Liver (tissue), 3 donors: ENCODE measurements around the gene COMMD3.

ENCODE experiments used
- EGR1 ChIP-seq, 2 donors: IDR thresholded peaks; 2 replicates each; pipeline ENCODE4 v1.6.1; 2016 to 2018; ENCODE audit warnings: antibody characterized with exemption in 2 of 2, low read depth in 2 of 2
- FOXA1 ChIP-seq: IDR thresholded peaks from 2 replicates; pipeline ENCODE4 v1.6.1; 2016; ENCODE audit warnings: antibody characterized with exemption
- FOXA2 ChIP-seq: IDR thresholded peaks from 2 replicates; pipeline ENCODE4 v1.6.1; 2016; ENCODE audit warnings: antibody characterized with exemption
- GABPA ChIP-seq, 2 donors: IDR thresholded peaks in 1 of 2; conservative IDR thresholded peaks in 1 of 2; 2 replicates each; pipeline ENCODE4 v1.6.1; 2016; ENCODE audit warnings: antibody characterized with exemption in 2 of 2, mild to moderate bottlenecking in 1 of 2, moderate library complexity in 1 of 2
- JUND ChIP-seq, 2 donors: IDR thresholded peaks; 2 replicates each; pipeline ENCODE4 v1.6.1; 2016; ENCODE audit warnings: antibody characterized with exemption in 2 of 2
- RAD21 ChIP-seq, 2 donors: IDR thresholded peaks; 2 replicates each; pipeline ENCODE4 v1.6.1; 2016; ENCODE audit warnings: antibody characterized with exemption in 2 of 2, mild to moderate bottlenecking in 2 of 2
- SP1 ChIP-seq: IDR thresholded peaks from 2 replicates; pipeline ENCODE4 v1.6.1; 2018; ENCODE audit warnings: antibody characterized with exemption, mild to moderate bottlenecking
- TAF1 ChIP-seq: conservative IDR thresholded peaks from 2 replicates; pipeline ENCODE4 v1.6.1; 2016; ENCODE audit warnings: antibody characterized with exemption, mild to moderate bottlenecking
- YY1 ChIP-seq: IDR thresholded peaks from 2 replicates; pipeline ENCODE4 v1.6.1; 2016; ENCODE audit warnings: antibody characterized with exemption, mild to moderate bottlenecking
- TF ChIP-seq, protein P1 (sequence below): fragments of 150-350 bp; IDR thresholded peaks from 2 replicates; pipeline ENCODE4 v1.5.1; 2017; ENCODE audit warnings: improper control_type of control experiment, low read depth, low read length; ENCODE audit not compliant: missing input control
- TF ChIP-seq, protein P2 (sequence below): IDR thresholded peaks from 2 replicates; pipeline ENCODE4 v1.6.1; 2016; ENCODE audit warnings: antibody characterized with exemption
- TF ChIP-seq, protein P3 (sequence below): IDR thresholded peaks from 2 replicates; pipeline ENCODE4 v1.6.1; 2016; ENCODE audit warnings: antibody characterized with exemption
- TF ChIP-seq, protein P4 (sequence below): IDR thresholded peaks from 2 replicates; pipeline ENCODE4 v1.6.1; 2016; ENCODE audit warnings: antibody characterized with exemption
- TF ChIP-seq, protein P5 (sequence below): IDR thresholded peaks from 2 replicates; pipeline ENCODE4 v1.6.1; 2016; ENCODE audit warnings: antibody characterized with exemption, mild to moderate bottlenecking
- donor health status: healthy.
- donor health status: healthy.

DNA sequence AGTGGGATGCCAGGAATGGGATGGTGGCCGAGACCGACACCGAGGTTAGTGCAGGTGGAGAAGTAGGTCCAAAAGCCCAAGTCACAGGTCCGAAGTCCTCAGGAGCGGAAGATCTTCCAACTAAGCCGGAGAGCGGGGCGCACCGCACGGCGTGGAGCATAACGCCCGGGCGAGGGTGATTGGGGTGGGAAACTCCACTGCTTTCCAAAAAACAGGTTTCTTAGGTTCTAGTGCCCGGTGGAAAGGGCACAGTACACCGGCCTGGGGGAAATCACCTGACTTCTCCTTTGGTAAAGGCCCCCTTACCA lies 17.7 kb downstream of the COMMD3 start:
- TF ChIP-seq YY1 (no peak), GABPA (IDR thresholded peaks at IDR 0.05 in 1 of 2, conservative IDR thresholded peaks at IDR 0.05 in 1 of 2) (no peak), FOXA1 (no peak), SP1 (no peak), FOXA2 (no peak), TAF1 (no peak), EGR1 (IDR thresholded peaks at IDR 0.05; ENCODE audit: low read depth in 2 of 2) (no peak), RAD21 (IDR thresholded peaks at IDR 0.05) (no peak), JUND (IDR thresholded peaks at IDR 0.05) (no peak)
- TF ChIP-seq, protein P1, sequence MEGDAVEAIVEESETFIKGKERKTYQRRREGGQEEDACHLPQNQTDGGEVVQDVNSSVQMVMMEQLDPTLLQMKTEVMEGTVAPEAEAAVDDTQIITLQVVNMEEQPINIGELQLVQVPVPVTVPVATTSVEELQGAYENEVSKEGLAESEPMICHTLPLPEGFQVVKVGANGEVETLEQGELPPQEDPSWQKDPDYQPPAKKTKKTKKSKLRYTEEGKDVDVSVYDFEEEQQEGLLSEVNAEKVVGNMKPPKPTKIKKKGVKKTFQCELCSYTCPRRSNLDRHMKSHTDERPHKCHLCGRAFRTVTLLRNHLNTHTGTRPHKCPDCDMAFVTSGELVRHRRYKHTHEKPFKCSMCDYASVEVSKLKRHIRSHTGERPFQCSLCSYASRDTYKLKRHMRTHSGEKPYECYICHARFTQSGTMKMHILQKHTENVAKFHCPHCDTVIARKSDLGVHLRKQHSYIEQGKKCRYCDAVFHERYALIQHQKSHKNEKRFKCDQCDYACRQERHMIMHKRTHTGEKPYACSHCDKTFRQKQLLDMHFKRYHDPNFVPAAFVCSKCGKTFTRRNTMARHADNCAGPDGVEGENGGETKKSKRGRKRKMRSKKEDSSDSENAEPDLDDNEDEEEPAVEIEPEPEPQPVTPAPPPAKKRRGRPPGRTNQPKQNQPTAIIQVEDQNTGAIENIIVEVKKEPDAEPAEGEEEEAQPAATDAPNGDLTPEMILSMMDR: no peak
- TF ChIP-seq, protein P2, sequence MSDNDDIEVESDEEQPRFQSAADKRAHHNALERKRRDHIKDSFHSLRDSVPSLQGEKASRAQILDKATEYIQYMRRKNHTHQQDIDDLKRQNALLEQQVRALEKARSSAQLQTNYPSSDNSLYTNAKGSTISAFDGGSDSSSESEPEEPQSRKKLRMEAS: no peak
- TF ChIP-seq, protein P3, sequence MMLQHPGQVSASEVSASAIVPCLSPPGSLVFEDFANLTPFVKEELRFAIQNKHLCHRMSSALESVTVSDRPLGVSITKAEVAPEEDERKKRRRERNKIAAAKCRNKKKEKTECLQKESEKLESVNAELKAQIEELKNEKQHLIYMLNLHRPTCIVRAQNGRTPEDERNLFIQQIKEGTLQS: no peak
- TF ChIP-seq, protein P4, sequence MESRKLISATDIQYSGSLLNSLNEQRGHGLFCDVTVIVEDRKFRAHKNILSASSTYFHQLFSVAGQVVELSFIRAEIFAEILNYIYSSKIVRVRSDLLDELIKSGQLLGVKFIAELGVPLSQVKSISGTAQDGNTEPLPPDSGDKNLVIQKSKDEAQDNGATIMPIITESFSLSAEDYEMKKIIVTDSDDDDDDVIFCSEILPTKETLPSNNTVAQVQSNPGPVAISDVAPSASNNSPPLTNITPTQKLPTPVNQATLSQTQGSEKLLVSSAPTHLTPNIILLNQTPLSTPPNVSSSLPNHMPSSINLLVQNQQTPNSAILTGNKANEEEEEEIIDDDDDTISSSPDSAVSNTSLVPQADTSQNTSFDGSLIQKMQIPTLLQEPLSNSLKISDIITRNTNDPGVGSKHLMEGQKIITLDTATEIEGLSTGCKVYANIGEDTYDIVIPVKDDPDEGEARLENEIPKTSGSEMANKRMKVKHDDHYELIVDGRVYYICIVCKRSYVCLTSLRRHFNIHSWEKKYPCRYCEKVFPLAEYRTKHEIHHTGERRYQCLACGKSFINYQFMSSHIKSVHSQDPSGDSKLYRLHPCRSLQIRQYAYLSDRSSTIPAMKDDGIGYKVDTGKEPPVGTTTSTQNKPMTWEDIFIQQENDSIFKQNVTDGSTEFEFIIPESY: no peak
- TF ChIP-seq, protein P5, sequence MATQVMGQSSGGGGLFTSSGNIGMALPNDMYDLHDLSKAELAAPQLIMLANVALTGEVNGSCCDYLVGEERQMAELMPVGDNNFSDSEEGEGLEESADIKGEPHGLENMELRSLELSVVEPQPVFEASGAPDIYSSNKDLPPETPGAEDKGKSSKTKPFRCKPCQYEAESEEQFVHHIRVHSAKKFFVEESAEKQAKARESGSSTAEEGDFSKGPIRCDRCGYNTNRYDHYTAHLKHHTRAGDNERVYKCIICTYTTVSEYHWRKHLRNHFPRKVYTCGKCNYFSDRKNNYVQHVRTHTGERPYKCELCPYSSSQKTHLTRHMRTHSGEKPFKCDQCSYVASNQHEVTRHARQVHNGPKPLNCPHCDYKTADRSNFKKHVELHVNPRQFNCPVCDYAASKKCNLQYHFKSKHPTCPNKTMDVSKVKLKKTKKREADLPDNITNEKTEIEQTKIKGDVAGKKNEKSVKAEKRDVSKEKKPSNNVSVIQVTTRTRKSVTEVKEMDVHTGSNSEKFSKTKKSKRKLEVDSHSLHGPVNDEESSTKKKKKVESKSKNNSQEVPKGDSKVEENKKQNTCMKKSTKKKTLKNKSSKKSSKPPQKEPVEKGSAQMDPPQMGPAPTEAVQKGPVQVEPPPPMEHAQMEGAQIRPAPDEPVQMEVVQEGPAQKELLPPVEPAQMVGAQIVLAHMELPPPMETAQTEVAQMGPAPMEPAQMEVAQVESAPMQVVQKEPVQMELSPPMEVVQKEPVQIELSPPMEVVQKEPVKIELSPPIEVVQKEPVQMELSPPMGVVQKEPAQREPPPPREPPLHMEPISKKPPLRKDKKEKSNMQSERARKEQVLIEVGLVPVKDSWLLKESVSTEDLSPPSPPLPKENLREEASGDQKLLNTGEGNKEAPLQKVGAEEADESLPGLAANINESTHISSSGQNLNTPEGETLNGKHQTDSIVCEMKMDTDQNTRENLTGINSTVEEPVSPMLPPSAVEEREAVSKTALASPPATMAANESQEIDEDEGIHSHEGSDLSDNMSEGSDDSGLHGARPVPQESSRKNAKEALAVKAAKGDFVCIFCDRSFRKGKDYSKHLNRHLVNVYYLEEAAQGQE: no peak
